ENCODE data around the gene CCDC57.

Gene CCDC57

DNA sequence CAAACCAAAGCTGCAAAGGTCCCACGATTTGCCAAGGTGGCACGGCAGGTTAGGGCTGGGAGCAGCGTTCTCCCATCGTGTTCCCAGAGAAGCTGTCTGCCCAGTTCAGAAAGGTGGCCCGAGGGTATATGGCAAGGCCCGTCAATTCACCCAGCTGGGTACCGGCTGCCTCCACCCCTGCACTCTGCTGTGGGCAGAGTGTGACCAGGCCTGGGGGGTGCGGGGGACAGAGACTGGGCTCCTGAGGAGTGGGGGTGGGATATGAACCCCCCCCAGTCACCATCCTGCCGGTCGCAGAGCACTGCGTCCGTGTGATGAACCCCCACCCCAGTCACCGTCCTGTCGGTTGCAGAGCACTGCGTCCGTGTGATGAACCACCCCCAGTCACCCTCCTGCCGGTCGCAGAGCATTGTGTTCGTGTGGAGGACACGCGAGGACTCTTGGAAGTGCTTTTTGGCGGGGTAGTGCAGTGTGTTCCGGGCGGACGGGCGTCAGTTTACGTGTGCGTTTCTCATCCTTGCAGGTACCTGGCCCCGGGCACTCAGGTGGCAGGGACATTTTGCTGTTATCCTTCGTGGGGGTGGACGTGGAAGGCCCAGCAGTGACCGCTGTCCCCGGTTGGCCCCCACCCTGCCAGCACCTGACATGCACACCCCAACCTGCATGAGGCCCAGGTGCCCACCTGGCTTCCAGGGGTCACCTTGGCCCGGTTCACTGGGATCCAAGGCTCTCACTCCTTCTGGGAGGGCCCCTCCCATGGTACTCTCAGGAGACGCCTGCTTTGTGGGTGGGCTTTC is 111.9 kb downstream of the CCDC57 start:
- Mint-ChIP-seq H3K4me3 (peak overlapping the region; percentile 83), H3K4me1 (ENCODE audit: low read depth) (peaks cover 37% of the 10 kb centered on the region), H3K36me3 (ENCODE audit: low read depth) (peaks cover 40% of the 10 kb centered on the region), H3K9me3 (no peaks in the 10 kb centered on the region), H3K27me3 (no peaks in the 10 kb centered on the region), H3K27ac (peak overlapping the region; percentile 92)
- DNase-seq = no peak

DNA sequence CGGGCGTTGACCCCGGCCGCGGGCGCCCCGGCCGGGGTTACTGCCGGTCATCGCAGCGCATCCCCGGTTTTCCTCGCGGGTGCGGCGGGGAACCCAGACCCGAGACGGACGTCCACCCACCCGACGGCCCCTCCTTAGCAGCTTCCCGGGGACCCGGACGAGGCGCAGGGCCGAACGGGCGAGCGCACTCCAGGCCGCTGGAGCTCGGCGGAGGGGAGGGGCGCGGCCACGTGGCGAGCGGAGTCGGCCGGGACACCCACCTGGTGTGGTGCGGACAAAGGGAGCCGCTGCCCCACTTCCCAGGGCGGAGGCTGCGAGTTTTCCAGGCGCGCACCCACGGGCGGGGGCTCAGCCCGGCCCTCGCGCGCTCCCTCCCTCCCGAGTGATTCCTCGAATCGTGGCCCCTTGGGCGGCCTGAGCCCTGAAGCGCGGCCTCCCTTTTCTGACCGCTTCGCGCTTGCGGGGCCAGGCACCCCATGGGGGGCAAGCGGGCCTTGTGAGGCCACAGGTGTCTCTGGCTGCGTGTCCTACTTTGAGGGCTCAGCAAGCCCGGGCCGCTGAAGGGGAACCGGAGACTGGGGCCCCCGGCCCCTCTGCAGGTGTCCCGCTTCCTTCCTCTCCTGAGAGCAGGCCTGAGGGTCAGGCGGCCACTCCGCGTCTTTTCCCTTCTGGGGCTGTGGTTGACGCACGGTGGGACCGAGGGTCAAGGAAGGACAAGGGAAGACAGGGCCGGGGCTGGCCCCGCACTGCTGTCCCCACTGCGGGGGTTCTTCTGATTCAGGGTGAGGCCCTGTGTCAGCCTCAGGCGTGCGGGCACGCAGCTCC is 113.5 kb downstream of the CCDC57 start:
- H3K27ac Mint-ChIP-seq = peak overlapping the region; percentile 92
- H3K4me1 Mint-ChIP-seq (ENCODE audit: low read depth) = peaks cover 30% of the 10 kb centered on the region
- peaks cover 49% of the 10 kb centered on the region for H3K36me3 Mint-ChIP-seq (ENCODE audit: low read depth)
- H3K27me3 Mint-ChIP-seq = no peaks in the 10 kb centered on the region
- peak overlapping the region; percentile 83 for H3K4me3 Mint-ChIP-seq
- H3K9me3 Mint-ChIP-seq = no peaks in the 10 kb centered on the region
- DNase-seq = no peak

- no peaks in the 10 kb centered on the region for H3K27me3 Mint-ChIP-seq
- H3K27ac Mint-ChIP-seq = peak within 1 kb of the TSS; percentile 83
- H3K36me3 Mint-ChIP-seq (ENCODE audit: low read depth) = peaks cover 54% of the 10 kb centered on the region
- peak; percentile 97 for DNase-seq
- H3K4me1 Mint-ChIP-seq (ENCODE audit: low read depth) = peaks cover 28% of the 10 kb centered on the region
- H3K9me3 Mint-ChIP-seq = no peaks in the 10 kb centered on the region
- H3K4me3 Mint-ChIP-seq = peak within 1 kb of the TSS; percentile 83
Measured at GRCh38 chr17:82098169-82098938, 114.3 kb downstream of the CCDC57 start, which contains the start of gene FASN. Gene FASN (minus strand): TSS chr17:82098236. CDS start chr17:82096445, 1,791 bp downstream.

DNA sequence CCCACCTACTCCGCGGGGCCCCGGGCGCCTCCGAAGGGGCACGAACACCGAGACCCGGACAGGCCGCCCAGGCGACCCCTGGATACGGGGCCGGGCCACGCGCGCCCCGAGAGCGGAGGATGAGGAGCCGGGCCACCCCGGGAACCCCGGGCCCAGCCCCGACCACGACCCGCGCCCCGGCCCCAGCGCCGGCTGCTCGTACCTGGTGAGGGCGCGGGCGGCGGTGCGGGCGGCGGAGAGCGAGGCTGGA is 114.8 kb downstream of the CCDC57 start:
- peaks cover 58% of the 10 kb centered on the region for H3K36me3 Mint-ChIP-seq (ENCODE audit: low read depth)
- DNase-seq = no peak
- peaks cover 29% of the 10 kb centered on the region for H3K4me1 Mint-ChIP-seq (ENCODE audit: low read depth)
- no peaks in the 10 kb centered on the region for H3K27me3 Mint-ChIP-seq
- H3K4me3 Mint-ChIP-seq = peak overlapping the region; percentile 75
- no peaks in the 10 kb centered on the region for H3K9me3 Mint-ChIP-seq
- H3K27ac Mint-ChIP-seq = peak overlapping the region; percentile 81

DNA sequence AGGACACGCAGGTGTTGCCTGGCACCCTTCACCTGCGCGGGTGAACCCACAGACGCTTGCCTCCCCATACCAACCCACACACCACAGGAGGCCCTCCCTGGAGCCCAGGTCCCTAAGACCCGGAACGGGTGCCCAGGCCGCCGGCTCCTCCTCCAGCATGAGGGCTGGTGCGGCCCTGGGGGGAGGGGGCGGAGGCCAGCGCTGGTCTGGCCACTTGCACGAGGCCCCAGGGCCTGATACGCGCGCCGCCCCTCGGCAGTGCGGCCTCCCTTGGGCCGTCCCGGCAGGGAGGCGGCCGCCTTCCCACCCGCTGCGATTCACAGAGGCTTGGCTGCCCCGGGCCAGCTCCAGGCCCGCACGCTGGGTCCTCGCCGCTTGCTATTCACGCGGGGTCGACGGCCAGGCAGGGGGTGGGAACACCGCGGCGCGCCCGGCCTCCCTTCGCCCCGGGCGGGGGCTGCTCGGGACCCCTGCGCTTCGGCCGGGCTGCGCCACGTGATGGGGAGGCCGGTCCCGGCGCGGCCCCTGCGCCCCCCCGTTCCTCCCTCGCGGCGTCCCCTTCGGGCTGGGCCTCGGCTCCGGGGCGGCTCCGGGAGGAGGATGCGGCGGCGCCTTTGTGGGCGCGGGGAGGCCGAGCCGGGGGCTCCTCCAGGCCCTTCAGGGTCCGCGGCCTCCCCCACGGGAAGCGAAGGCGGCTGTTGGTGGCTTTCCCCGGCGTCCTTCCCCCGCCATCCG is 115.3 kb downstream of the CCDC57 start:
- H3K9me3 Mint-ChIP-seq = no peaks in the 10 kb centered on the region
- peaks cover 29% of the 10 kb centered on the region for H3K4me1 Mint-ChIP-seq (ENCODE audit: low read depth)
- H3K27me3 Mint-ChIP-seq = no peaks in the 10 kb centered on the region
- peaks cover 60% of the 10 kb centered on the region for H3K36me3 Mint-ChIP-seq (ENCODE audit: low read depth)
- peak overlapping the region; percentile 83 for H3K4me3 Mint-ChIP-seq
- DNase-seq = no peak
- H3K27ac Mint-ChIP-seq = peak overlapping the region; percentile 83

- H3K27ac Mint-ChIP-seq = peak overlapping the region; percentile 83
- H3K4me3 Mint-ChIP-seq = peak overlapping the region; percentile 83
- H3K36me3 Mint-ChIP-seq (ENCODE audit: low read depth) = peaks cover 64% of the 10 kb centered on the region
- H3K27me3 Mint-ChIP-seq = no peaks in the 10 kb centered on the region
- DNase-seq = no peak
- H3K4me1 Mint-ChIP-seq (ENCODE audit: low read depth) = peaks cover 28% of the 10 kb centered on the region
- no peaks in the 10 kb centered on the region for H3K9me3 Mint-ChIP-seq
Measured at GRCh38 chr17:82096709-82097183, 115.9 kb downstream of the CCDC57 start.

DNA sequence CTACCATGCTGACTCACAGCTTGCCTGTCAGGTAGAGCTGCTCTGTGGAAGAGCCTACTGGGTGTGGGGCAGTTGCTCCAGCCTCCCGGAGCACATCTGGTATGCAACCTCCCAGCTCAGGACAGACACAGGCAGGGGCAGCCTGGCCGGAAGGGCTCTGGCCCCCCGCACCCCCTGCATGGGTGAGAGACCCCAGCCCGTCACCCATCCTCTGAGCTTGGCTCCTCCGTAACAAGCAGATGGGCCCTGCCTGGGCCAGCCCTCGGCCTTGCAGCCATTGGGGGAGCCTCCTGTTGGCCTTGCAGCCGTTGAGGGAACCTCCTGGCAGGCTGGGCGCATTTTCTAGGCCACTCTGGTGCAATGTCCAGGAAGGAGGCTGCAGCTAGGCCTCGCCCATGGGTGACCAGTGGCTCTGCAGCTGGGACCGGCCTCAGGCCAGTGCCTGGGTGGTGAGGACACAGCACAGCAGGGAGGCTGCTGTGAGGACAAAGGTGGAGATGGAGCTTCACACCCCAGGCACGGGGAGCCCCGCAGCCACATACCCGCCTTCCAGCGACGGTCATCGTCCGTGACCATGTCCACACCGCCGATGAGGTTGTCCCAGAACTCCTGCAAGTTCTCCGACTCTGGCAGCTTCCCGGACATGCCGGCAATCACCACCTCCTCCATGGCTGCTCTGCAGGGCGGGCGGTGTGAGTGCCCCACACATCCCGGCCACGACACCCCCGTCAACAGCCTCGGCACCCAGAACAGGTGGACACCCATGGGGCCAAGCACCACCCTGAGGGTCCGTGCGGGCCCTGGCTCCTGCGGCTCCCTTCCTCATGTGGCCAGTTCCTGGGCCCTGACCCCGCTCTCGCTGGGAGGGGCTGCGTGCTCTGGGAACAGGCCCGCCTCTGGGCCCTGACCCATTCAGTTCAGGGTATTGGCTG is 116.6 kb downstream of the CCDC57 start:
- H3K27me3 Mint-ChIP-seq = no peaks in the 10 kb centered on the region
- peaks cover 68% of the 10 kb centered on the region for H3K36me3 Mint-ChIP-seq (ENCODE audit: low read depth)
- no peaks in the 10 kb centered on the region for H3K9me3 Mint-ChIP-seq
- H3K4me3 Mint-ChIP-seq = peak overlapping the region; percentile 83
- DNase-seq = no peak
- H3K4me1 Mint-ChIP-seq (ENCODE audit: low read depth) = peaks cover 26% of the 10 kb centered on the region
- H3K27ac Mint-ChIP-seq = peak overlapping the region; percentile 85

DNA sequence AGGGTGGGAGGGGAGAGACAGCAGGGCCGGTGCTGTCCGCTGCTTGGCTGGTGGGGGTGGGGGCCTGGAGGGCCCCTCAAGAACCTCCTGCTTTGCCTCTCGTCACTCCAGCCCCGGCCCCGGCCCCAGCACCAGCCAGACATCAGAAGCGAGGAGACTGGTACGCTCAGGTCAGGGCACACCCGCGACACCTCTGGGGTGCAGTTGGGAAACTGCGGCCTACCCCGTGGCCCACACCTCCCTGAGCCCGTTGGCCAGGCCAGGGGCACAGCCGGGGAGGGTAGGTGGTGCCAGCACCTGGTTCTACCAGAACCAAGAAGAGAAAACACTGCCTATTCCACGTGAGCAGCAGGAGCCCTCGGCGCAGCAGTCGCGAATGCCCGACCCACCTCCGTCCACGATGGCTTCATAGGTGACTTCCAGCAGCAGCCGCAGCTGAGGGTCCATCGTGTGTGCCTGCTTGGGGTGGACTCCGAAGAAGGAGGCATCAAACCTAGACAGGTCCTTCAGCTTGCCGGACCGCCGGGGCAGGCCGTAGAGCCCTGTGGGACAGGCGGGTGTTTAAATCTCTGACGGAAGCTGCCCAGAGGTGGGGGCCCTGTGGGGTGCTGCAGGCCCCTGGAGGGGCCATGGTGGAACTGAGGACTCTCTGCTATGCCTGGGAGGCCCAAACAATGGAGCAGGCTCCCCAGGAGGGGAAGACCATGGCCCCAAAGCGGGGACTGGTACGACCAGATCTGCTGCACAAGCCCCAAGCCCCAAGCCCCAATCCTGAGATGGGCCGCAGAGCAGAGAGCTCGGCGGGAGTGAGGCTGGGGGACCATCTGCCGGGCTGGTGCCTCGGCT is 117.5 kb downstream of the CCDC57 start:
- no peaks in the 10 kb centered on the region for H3K27me3 Mint-ChIP-seq
- H3K4me1 Mint-ChIP-seq (ENCODE audit: low read depth) = peaks cover 20% of the 10 kb centered on the region
- no peak for DNase-seq
- H3K36me3 Mint-ChIP-seq (ENCODE audit: low read depth) = peaks cover 67% of the 10 kb centered on the region
- H3K4me3 Mint-ChIP-seq = peak overlapping the region; percentile 83
- no peaks in the 10 kb centered on the region for H3K9me3 Mint-ChIP-seq
- H3K27ac Mint-ChIP-seq = peak overlapping the region; percentile 57

DNA sequence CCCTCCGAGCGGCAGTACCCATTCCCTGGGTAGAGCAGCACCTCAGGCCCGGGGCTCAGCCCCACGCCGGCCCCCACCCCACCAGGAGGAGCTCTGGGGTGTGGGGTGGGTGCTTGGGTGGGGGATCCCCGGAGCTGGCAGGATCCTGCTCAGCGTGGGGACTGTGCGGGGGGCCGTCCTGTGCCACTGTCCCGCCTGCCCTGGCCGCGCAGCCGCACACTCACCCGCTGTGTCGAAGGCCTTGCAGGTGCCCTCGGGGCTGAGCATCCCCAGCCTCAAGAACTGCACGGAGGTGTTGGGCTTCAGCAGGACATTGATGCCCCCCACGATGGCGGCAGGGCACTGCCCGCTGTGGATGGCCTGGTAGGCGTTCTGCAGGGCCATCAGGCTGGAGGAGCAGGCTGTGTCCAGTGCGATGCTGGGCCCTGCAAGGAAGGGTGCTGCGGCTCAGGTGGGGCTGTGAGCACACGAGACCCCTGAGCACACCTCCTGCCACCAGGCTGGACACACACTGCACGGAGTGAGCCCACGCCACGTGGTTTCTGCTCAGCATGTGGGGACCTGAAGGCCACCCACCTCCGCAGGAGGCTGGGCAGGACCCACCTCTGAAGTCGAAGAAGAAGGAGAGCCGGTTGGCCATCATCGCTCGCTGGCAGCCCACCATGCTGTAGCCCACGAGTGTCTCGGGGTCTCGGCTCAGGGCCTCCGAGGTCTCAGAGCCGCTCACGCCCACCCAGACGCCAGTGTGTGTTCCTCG is 119.5 kb downstream of the CCDC57 start:
- Mint-ChIP-seq H3K36me3 (ENCODE audit: low read depth) (peaks cover 73% of the 10 kb centered on the region), H3K4me1 (ENCODE audit: low read depth) (peaks cover 14% of the 10 kb centered on the region), H3K27me3 (no peaks in the 10 kb centered on the region), H3K9me3 (no peaks in the 10 kb centered on the region), H3K27ac (peak overlapping the region; percentile 73), H3K4me3 (peak overlapping the region; percentile 36)
- no peak for DNase-seq

DNA sequence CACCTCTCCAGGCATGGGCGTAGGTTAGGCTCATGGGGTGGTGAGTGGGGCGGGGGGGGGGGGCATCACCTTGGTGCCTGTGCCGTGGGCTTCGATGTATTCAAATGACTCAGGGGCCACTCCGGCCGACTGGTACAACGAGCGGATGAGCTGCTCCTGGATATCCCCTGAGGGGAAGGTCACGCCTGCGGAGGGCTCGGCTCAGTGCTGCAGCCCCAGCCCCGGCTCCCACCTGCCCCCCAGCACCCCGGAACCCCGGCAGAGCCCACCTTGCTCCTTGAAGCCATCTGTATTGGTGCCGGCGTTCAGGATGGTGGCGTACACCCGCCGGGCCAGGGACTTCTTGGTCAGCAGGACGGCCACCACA is 120.0 kb downstream of the CCDC57 start:
- Mint-ChIP-seq H3K4me1 (ENCODE audit: low read depth) (peaks cover 14% of the 10 kb centered on the region), H3K27ac (no peak overlapping the region), H3K36me3 (ENCODE audit: low read depth) (peaks cover 79% of the 10 kb centered on the region), H3K9me3 (no peaks in the 10 kb centered on the region), H3K4me3 (no peak overlapping the region), H3K27me3 (no peaks in the 10 kb centered on the region)
- no peak for DNase-seq

GRCh38 chr17:82092094-82092586 is 120.5 kb downstream of the CCDC57 start:
- Mint-ChIP-seq H3K27ac (no peak overlapping the region), H3K9me3 (no peaks in the 10 kb centered on the region), H3K4me3 (no peak overlapping the region), H3K36me3 (ENCODE audit: low read depth) (peaks cover 83% of the 10 kb centered on the region), H3K27me3 (no peaks in the 10 kb centered on the region), H3K4me1 (ENCODE audit: low read depth) (peaks cover 14% of the 10 kb centered on the region)
- no peak for DNase-seq
